ENCODE results near the gene MYH15. TPM values are rescaled to one million over a fixed set of nuclear protein-coding genes. Genes with fewer than 3 reads are reported as not detected.

MYH15 gene
- total RNA-seq, 1 donor from 2014 or later, result not detected

DNA sequence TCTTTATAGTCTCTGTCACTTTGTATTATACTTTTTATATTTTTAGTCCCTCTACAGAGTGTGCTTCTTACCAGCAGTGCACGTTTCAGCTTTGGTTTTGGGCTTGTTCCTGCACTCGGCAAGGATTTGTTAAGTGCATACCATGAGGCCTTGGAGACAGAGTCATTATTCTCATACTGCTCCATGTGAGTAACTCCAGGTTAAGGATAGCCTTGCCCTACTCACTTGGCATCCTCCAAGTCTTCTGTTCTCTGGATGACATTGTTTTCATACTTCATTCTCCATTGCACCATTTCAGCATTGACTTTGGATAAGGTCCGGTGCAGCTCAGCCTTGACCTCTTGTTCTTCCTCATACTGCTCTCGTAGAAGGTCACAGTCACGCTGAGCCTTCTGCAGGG, 96.4 kb downstream of the MYH15 start:
- no peaks in the 10 kb centered on the region for H3K27me3 ChIP-seq (ENCODE audit: control insufficient read depth, insufficient read depth, low read length)
- TF ChIP-seq, protein P1, sequence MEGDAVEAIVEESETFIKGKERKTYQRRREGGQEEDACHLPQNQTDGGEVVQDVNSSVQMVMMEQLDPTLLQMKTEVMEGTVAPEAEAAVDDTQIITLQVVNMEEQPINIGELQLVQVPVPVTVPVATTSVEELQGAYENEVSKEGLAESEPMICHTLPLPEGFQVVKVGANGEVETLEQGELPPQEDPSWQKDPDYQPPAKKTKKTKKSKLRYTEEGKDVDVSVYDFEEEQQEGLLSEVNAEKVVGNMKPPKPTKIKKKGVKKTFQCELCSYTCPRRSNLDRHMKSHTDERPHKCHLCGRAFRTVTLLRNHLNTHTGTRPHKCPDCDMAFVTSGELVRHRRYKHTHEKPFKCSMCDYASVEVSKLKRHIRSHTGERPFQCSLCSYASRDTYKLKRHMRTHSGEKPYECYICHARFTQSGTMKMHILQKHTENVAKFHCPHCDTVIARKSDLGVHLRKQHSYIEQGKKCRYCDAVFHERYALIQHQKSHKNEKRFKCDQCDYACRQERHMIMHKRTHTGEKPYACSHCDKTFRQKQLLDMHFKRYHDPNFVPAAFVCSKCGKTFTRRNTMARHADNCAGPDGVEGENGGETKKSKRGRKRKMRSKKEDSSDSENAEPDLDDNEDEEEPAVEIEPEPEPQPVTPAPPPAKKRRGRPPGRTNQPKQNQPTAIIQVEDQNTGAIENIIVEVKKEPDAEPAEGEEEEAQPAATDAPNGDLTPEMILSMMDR (IDR thresholded peaks at IDR 0.05; ENCODE audit: insufficient read depth, low read length, poor library complexity, severe bottlenecking), result no peak
- no peak overlapping the region for H3K4me3 ChIP-seq (ENCODE audit: low read depth, low read length)
- H3K36me3 ChIP-seq (ENCODE audit: control insufficient read depth, insufficient read depth, low read length), result no peaks in the 10 kb centered on the region
- no peak for DNase-seq (ENCODE audit: low read depth)

DNA sequence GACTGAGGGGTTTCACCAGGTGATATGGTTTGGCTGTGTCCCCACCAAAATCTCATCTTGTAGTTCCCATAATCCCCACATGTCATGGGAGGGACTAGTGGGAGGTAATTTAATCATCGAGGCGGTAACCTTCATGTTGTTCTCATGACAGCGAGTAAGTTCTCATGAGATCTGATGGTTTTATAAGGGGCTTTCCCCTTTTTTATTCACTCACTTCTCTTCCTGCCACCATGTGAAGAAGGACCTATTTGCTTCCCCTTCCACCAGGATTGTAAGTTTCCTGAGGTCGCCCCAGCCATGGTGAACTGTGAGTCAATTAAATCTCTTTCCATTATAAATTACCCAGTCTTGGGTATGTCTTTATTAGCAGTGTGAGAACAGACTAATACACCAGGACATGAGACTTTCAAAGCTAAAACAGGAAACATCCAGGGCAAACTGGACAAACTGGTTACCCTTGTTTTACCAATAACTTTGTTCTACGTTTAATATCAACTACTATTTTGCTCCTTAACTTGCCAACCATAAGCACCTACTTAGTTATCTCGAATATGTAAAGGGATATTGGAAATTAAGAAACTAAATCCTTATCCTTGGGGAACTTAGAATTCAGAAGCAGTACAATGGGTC, 98.2 kb downstream of the MYH15 start:
- H3K36me3 ChIP-seq (ENCODE audit: control insufficient read depth, insufficient read depth, low read length), result no peaks in the 10 kb centered on the region
- TF ChIP-seq, protein P1 (IDR thresholded peaks at IDR 0.05; ENCODE audit: insufficient read depth, low read length, poor library complexity, severe bottlenecking), result no peak
- no peak for DNase-seq (ENCODE audit: low read depth)

DNA sequence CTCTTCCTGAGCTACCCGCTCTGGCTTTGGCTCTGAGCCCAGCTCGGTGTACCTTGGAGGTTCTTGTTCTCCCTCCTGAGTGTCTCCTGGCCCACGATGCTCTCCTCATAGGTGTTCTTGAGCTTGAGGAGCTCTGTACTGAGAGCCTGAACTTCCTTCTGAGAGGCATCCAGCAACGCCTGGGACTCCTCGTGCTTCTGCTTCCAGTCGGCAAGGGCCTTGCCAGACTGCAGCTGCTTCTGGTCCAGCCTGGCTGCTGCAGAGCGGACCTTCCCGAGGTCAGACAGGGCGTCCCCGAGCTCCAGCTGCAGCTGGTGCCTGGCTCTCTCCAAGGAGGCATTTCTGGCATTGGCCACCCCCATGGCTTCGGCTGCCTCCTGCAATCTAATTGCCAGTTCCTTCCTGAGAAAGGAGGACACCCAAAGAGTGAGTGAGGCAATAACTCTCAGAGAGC, 99.8 kb downstream of the MYH15 start:
- TF ChIP-seq, protein P1 (IDR thresholded peaks at IDR 0.05; ENCODE audit: insufficient read depth, low read length, poor library complexity, severe bottlenecking), result no peak
- no peaks in the 10 kb centered on the region for H3K27me3 ChIP-seq (ENCODE audit: control insufficient read depth, insufficient read depth, low read length)
- DNase-seq (ENCODE audit: low read depth), result no peak
- no peak overlapping the region for H3K4me3 ChIP-seq (ENCODE audit: low read depth, low read length)
- no peaks in the 10 kb centered on the region for H3K36me3 ChIP-seq (ENCODE audit: control insufficient read depth, insufficient read depth, low read length)

More for the DNA sequence above, 98.2 kb downstream of the MYH15 start:
- Histone ChIP-seq H3K4me3 (ENCODE audit: low read depth, low read length) (no peak overlapping the region), H3K27me3 (ENCODE audit: control insufficient read depth, insufficient read depth, low read length) (no peaks in the 10 kb centered on the region)

DNA sequence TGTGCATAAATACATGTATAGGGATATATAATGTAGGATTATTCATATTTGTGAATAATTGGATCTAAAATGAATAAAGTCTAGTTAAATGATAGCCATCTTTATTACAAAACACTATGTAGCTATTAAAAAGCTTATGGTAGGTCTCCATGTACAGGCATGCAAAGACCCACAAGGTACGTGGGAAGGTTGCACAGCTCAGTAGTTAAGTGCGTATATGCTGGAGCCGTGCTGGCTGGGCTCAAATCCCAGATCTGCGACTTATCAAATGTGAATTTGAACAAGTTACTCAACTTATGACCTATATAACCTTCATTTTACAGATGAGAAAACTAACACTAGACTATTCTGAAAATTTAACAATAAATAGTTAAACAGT, 100.6 kb downstream of the MYH15 start:
- TF ChIP-seq, protein P1 (IDR thresholded peaks at IDR 0.05; ENCODE audit: insufficient read depth, low read length, poor library complexity, severe bottlenecking), result no peak
- H3K27me3 ChIP-seq (ENCODE audit: control insufficient read depth, insufficient read depth, low read length), result no peaks in the 10 kb centered on the region
- DNase-seq (ENCODE audit: low read depth), result no peak

DNA sequence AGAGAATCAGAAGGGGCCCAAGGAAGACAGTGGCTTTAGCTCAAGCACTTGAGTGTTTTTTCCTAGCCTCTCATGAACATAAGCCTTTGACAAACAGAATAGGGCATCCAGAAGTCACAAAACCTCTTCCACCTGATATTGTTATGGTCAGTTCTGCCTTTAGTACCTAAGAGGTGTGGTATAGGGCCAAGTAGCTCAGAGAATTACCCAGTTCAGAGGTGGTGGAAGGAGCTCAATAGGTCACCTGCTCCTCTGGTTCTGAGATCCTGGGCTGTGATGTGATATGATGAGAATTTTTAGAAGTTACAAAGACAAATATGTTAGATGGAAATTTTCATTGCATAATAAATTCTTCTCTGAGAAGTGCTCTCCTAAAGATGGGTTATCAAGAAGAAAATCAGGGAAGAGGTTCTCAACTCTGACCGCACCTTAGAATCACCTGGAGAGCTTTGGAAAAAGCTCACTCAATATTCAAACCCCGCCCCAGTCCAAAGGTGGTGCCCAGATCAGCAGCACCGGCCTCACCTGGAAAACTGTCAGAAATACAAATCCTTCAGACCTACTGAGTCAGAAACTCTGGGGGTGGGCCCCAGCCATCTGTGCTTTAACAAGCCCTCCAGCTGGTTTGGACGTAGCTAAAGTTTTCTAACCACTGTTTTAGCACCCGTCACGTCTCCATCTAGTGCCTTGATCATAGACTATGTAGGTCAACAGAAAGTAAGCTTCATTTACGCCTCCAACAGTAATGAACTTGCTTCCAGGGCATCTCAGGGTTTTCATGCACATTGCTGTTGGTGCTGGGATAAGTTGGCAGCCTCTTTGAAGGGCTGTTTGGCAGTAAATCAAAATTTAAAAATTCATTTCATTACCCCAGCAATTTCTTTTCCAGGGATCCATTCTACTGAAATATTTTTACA, 101.3 kb downstream of the MYH15 start:
- no peak overlapping the region for H3K4me3 ChIP-seq (ENCODE audit: low read depth, low read length)
- H3K27me3 ChIP-seq (ENCODE audit: control insufficient read depth, insufficient read depth, low read length), result no peaks in the 10 kb centered on the region
- TF ChIP-seq, protein P1 (IDR thresholded peaks at IDR 0.05; ENCODE audit: insufficient read depth, low read length, poor library complexity, severe bottlenecking), result no peak
- H3K36me3 ChIP-seq (ENCODE audit: control insufficient read depth, insufficient read depth, low read length), result no peaks in the 10 kb centered on the region
- no peak for DNase-seq (ENCODE audit: low read depth)

More for the DNA sequence above, 100.6 kb downstream of the MYH15 start:
- H3K36me3 ChIP-seq (ENCODE audit: control insufficient read depth, insufficient read depth, low read length), result no peaks in the 10 kb centered on the region
- H3K4me3 ChIP-seq (ENCODE audit: low read depth, low read length), result no peak overlapping the region
